ENCODE data around the gene MSANTD1.
A peak's percentile ranks its signal among the peaks of the same experiment; 100 is the strongest.

MSANTD1 gene

GRCh38 chr4:3304831-3305609 is 56.1 kb downstream of the MSANTD1 start:
- peak; percentile 76 for DNase-seq

GRCh38 chr4:3305610-3306371 is 56.8 kb downstream of the MSANTD1 start:
- no peak for DNase-seq

Measured in femur (tissue), 1 donor.